H1 (cell line): ENCODE measurements around the gene PRPF40B. TPM values are rescaled to one million over a fixed set of nuclear protein-coding genes. Genes with fewer than 3 reads are reported as not detected.

Experiments used
- CTCF ChIA-PET: fragments of 300-600 bp; sonication (Branson Sonifier 250); formaldehyde crosslinking; loops from one replicate; lab custom pipeline; 2021; ENCODE audit not compliant: partially characterized antibody; lab: Charles Lee
- POLR2A ChIA-PET: fragments of 300-600 bp; sonication (Branson Sonifier 250); formaldehyde crosslinking; loops from one replicate; lab custom pipeline; 2021; ENCODE audit warnings: inconsistent platforms; ENCODE audit not compliant: partially characterized antibody; lab: Charles Lee
- DNase-seq, 2 experiments: peaks; one replicate each; pipeline versions ENCODE4 v3.0.0 to v3.0.0-alpha.2; 2010 to 2022; ENCODE audit warnings: low spot score in 2 of 2, low read depth in 1 of 2, mixed read lengths in 1 of 2
- FAIRE-seq: peaks from 2 replicates; lab custom pipeline; 2011; peaks lifted over from hg19 to GRCh38; lab: Jason Lieb, UNC
- H2AFZ ChIP-seq: 2 replicates; pipeline ENCODE4 v1.8.1; 2012; ENCODE audit warnings: low read length, inconsistent platforms
- H2AK5ac ChIP-seq: 2 replicates; pipeline ENCODE4 v1.6.1; 2013; ENCODE audit warnings: low read depth, low read length
- H2BK120ac ChIP-seq: replicated peaks from 2 replicates; pipeline ENCODE3; 2013; ENCODE audit warnings: low read depth, low read length, inconsistent platforms
- H2BK12ac ChIP-seq: 2 replicates; pipeline ENCODE4 v1.6.1; 2013; ENCODE audit warnings: low read depth, low read length
- H2BK15ac ChIP-seq: 2 replicates; pipeline ENCODE4 v1.6.1; 2013; ENCODE audit warnings: low read length
- H2BK20ac ChIP-seq: 2 replicates; pipeline ENCODE4 v1.6.1; 2013; ENCODE audit warnings: low read length
- H2BK5ac ChIP-seq: 2 replicates; pipeline ENCODE4 v1.6.1; 2013; ENCODE audit warnings: low read depth, low read length
- H3K14ac ChIP-seq: 2 replicates; pipeline ENCODE4 v1.6.1; 2013; ENCODE audit warnings: inconsistent platforms; ENCODE audit not compliant: insufficient read length
- H3K18ac ChIP-seq: 2 replicates; pipeline ENCODE4 v1.6.1; 2013; ENCODE audit warnings: low read length; ENCODE audit errors: extremely low read depth
- H3K23ac ChIP-seq: 2 replicates; pipeline ENCODE4 v1.6.1; 2013; ENCODE audit warnings: inconsistent platforms; ENCODE audit not compliant: insufficient read length
- H3K23me2 ChIP-seq: 2 replicates; pipeline ENCODE4 v1.6.1; 2013; ENCODE audit warnings: low read depth, low read length
- H3K27ac ChIP-seq: 2 replicates; pipeline ENCODE4 v1.6.1; 2011; ENCODE audit warnings: low read depth, low read length, inconsistent platforms
- H3K27me3 ChIP-seq, 4 experiments: replicated peaks in 1 of 4; 1 replicate in 1 of 4; 2 replicates in 3 of 4; pipeline versions ENCODE4 v1.6.1 to v1.8.1; 2011 to 2013; ENCODE audit warnings: low read length in 3 of 4, mild to moderate bottlenecking in 3 of 4, inconsistent platforms in 2 of 4, mixed read lengths in 2 of 4, moderate library complexity in 1 of 4; ENCODE audit not compliant: control insufficient read depth in 3 of 4, insufficient read depth in 3 of 4; ENCODE audit errors: extremely low read depth in 1 of 4
- H3K36me3 ChIP-seq, 4 experiments: 2 replicates each; pipeline versions ENCODE4 v1.6.1 to v1.8.1; 2011 to 2013; ENCODE audit warnings: mild to moderate bottlenecking in 4 of 4, low read length in 3 of 4, moderate library complexity in 2 of 4, control low read depth in 1 of 4, inconsistent platforms in 1 of 4; ENCODE audit not compliant: insufficient read depth in 4 of 4, control insufficient read depth in 2 of 4
- H3K4ac ChIP-seq: replicated peaks from 2 replicates; pipeline ENCODE3; 2013; ENCODE audit warnings: low read length, low read depth, mixed read lengths, inconsistent platforms; ENCODE audit not compliant: insufficient read length
- H3K4me1 ChIP-seq, 4 experiments: replicated peaks in 1 of 4; 1 replicate in 1 of 4; 2 replicates in 3 of 4; pipeline versions ENCODE4 v1.6.1 to v1.8.1; 2011 to 2013; ENCODE audit warnings: low read length in 3 of 4, inconsistent platforms in 2 of 4, mixed read lengths in 1 of 4; ENCODE audit not compliant: insufficient read depth in 4 of 4, control insufficient read depth in 3 of 4
- H3K4me2 ChIP-seq, 2 experiments: 2 replicates each; pipeline versions ENCODE4 v1.6.1 to v1.8.1; 2011 to 2013; ENCODE audit warnings: low read depth in 2 of 2, low read length in 2 of 2, control low read depth in 1 of 2, inconsistent platforms in 1 of 2, mild to moderate bottlenecking in 1 of 2; ENCODE audit not compliant: insufficient read depth in 1 of 2
- H3K4me3 ChIP-seq, 4 experiments: fragments of 200-600, 300-600 bp in 1 of 4; sonication (generic), shearing (Covaris generic), sonication (Bioruptor Twin) in 1 of 4; 2 replicates each; pipeline versions ENCODE4 v1.5.1 to v1.8.1; 2011 to 2016; ENCODE audit warnings: low read length in 4 of 4, low read depth in 3 of 4, control low read depth in 2 of 4, inconsistent platforms in 2 of 4, mild to moderate bottlenecking in 2 of 4, mixed read lengths in 1 of 4, moderate library complexity in 1 of 4; ENCODE audit not compliant: insufficient read depth in 2 of 4; ENCODE audit errors: extremely low read depth in 1 of 4
- H3K56ac ChIP-seq: replicated peaks from 2 replicates; pipeline ENCODE3; 2013; ENCODE audit warnings: low read depth, mild to moderate bottlenecking, mixed read lengths, low read length, inconsistent platforms; ENCODE audit not compliant: insufficient read length
- H3K79me1 ChIP-seq: 2 replicates; pipeline ENCODE4 v1.6.1; 2013; ENCODE audit warnings: low read depth, low read length, control low read depth
- H3K79me2 ChIP-seq, 2 experiments: 2 replicates each; pipeline versions ENCODE4 v1.6.1 to v1.8.1; 2012 to 2013; ENCODE audit warnings: low read length in 2 of 2, mild to moderate bottlenecking in 2 of 2, inconsistent platforms in 1 of 2; ENCODE audit not compliant: insufficient read depth in 2 of 2, control insufficient read depth in 1 of 2
- H3K9ac ChIP-seq, 4 experiments: replicated peaks in 1 of 4; 1 replicate in 1 of 4; 2 replicates in 3 of 4; pipeline versions ENCODE4 v1.6.1 to v1.8.1; 2011 to 2013; ENCODE audit warnings: low read depth in 3 of 4, low read length in 3 of 4, control low read depth in 2 of 4, mild to moderate bottlenecking in 2 of 4, moderate library complexity in 2 of 4, inconsistent platforms in 1 of 4; ENCODE audit errors: extremely low read depth in 1 of 4
- H3K9me3 ChIP-seq, 2 experiments: 2 replicates each; pipeline versions ENCODE4 v1.6.1 to v1.8.1; 2012 to 2013; ENCODE audit warnings: mild to moderate bottlenecking in 2 of 2, moderate library complexity in 2 of 2, control low read depth in 1 of 2, inconsistent platforms in 1 of 2, low read depth in 1 of 2, low read length in 1 of 2, mixed read lengths in 1 of 2; ENCODE audit not compliant: insufficient read depth in 2 of 2
- H4K20me1 ChIP-seq, 2 experiments: replicated peaks in 1 of 2; 2 replicates each; pipeline versions ENCODE3 to v1.8.1; 2011 to 2013; ENCODE audit warnings: inconsistent platforms in 2 of 2, low read length in 2 of 2, mild to moderate bottlenecking in 1 of 2; ENCODE audit not compliant: insufficient read depth in 2 of 2, control insufficient read depth in 1 of 2
- H4K5ac ChIP-seq: 2 replicates; pipeline ENCODE4 v1.6.1; 2013; ENCODE audit warnings: low read length, low read depth, mixed read lengths, inconsistent platforms; ENCODE audit not compliant: insufficient read length
- H4K8ac ChIP-seq: 2 replicates; pipeline ENCODE4 v1.8.0; 2013; ENCODE audit warnings: mild to moderate bottlenecking, moderate library complexity, low read length, inconsistent platforms; ENCODE audit not compliant: insufficient read depth; ENCODE audit errors: extremely low read depth
- H4K91ac ChIP-seq: replicated peaks from 2 replicates; pipeline ENCODE3; 2013; ENCODE audit warnings: low read length, mixed read lengths, inconsistent platforms; ENCODE audit not compliant: insufficient read length
- SIX5 ChIP-seq: IDR thresholded peaks from 2 replicates; pipeline ENCODE4 v1.6.1; 2011; ENCODE audit warnings: mild to moderate bottlenecking, low read depth, low read length
- WGBS, 2 experiments: shearing (Covaris generic) in 1 of 2; methylation state at CpG; one replicate each; pipeline versions ENCODE4 v1.1.6 to v1.1.7; 2013 to 2015; ENCODE audit warnings: low lambda C conversion rate in 2 of 2, mixed read lengths in 2 of 2, inconsistent platforms in 1 of 2, low coverage in 1 of 2, missing lambda C conversion rate in 1 of 2; ENCODE audit not compliant: insufficient replicate concordance in 2 of 2, insufficient coverage in 1 of 2, insufficient read length in 1 of 2; ENCODE audit errors: extremely low coverage in 1 of 2, missing lambda C conversion rate in 1 of 2; 5-methylcytosine and 5-hydroxymethylcytosine counted together
- polyA plus RNA-seq, 7 experiments: library from polyadenylated mRNA; depleted of rRNA in 3 of 7; stranded (reverse) in 5 of 7; unstranded in 2 of 7; fragments of >200 nt in 5 of 7; fragments of 200-250 nt in 2 of 7; gene quantifications; 1 replicate in 5 of 7; 2 replicates in 1 of 7; 4 replicates in 1 of 7; pipeline versions ENCODE4 v1.2.1 to v1.2.3, GENCODE V29; 2011 to 2013; ENCODE audit warnings: missing spikeins in 2 of 7, mixed read lengths in 2 of 7
- total RNA-seq: library from RNA; stranded (reverse); fragmentation: NEBNext Ultra II Directional; extraction: Animal tissue kit (Norgen Biotek cat#: 25700); gene quantifications from 2 replicates; pipeline ENCODE4 v1.2.1, GENCODE V29; 2021

PRPF40B gene
- total and polyA plus RNA-seq, 2 of the 8 experiments (the other 6 are each of a cell fraction or from before 2014, with no cell fraction given): 14.4 to 24.4 TPM

- Histone ChIP-seq H3K4me2 (no peak overlapping the region), H3K4me1 (no peaks in the 10 kb centered on the region), H3K4me3 (no peak overlapping the region), H3K9me3 (no peaks in the 10 kb centered on the region), H2BK5ac (no peak overlapping the region; the same call in 1 of the 2 replicates), H3K36me3 (peaks cover 6 to 39% (median 21%) of the 10 kb centered on the region in 4 experiments; a peak in 7 of 8 replicates), H4K20me1 (peaks cover 0 to 9% of the 10 kb centered on the region in 2 experiments), H3K23ac (no peak overlapping the region), H3K27me3 (no peaks in the 10 kb centered on the region), H3K79me1 (no peaks in the 10 kb centered on the region), H2BK120ac (no peak overlapping the region), H3K4ac (no peak overlapping the region), H3K27ac (no peak overlapping the region), H4K8ac (no peak overlapping the region), H3K79me2 (no peaks in the 10 kb centered on the region), H4K5ac (no peak overlapping the region), H3K18ac (no peak overlapping the region), H2BK20ac (no peak overlapping the region), H2AK5ac (no peak overlapping the region), H2BK12ac (no peak overlapping the region), H3K23me2 (no peaks in the 10 kb centered on the region), H3K56ac (no peak overlapping the region), H4K91ac (no peak overlapping the region), H3K14ac (no peak overlapping the region), H2BK15ac (no peak overlapping the region), H3K9ac (no peak overlapping the region), H2AFZ (no peak overlapping the region)
- ChIA-PET CTCF (interaction anchor here (0.6 to 12.7 kb wide), 33 partner anchors 8 to 333 kb away, joined by 3 to 222 read pairs (median 6); partner anchors contain the start of genes FMNL3, PRPF40B and TMBIM6), POLR2A (interaction anchor here (0.6 to 5.8 kb wide), 9 partner anchors 10 to 98 kb away, joined by 3 to 21 read pairs (median 3); partner anchors contain the start of genes FMNL3 and TMBIM6)
- DNase-seq (no peak), FAIRE-seq (no peak)
- 95% methylated on average over 4 of the region's 7 CpGs; no CpG with 5 or more reads in 1 of the 2 experiments for WGBS, 2 experiments
- no peak for TF ChIP-seq SIX5
Observed at GRCh38 chr12:49643135-49643534, 19.8 kb downstream of the PRPF40B start.
